ENCODE measurements around the gene CYB5A.

The CYB5A gene

GRCh38 chr18:74241970-74242369, 49.8 kb downstream of the CYB5A start:
- no peak for DNase-seq

DNA sequence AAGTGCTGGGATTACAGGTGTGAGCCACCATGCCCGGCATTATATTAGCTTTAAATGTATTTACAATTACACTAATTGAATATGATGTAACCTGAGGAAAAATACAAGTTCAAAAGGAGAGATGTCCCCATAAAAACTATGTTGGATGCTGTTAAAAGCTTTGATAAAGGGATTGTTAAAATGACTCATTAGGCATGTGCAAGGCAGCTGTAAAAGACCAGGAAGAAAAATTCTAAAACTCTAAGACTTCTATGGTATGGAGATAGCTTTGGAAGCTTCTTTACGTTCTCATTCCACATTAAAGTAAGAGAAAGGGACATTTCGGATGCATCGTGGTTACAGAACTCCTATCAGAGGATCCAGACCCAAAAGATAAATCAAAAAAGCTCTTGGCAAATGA, 50.3 kb downstream of the CYB5A start:
- no peak for DNase-seq

- DNase-seq = no peak
These were observed 52.2 kb downstream of the CYB5A start for GRCh38 chr18:74239567-74239966.

GRCh38 chr18:74234326-74235171, 57.2 kb downstream of the CYB5A start:
- no peak for DNase-seq

GRCh38 chr18:74233933-74234325, 57.8 kb downstream of the CYB5A start:
- no peak for DNase-seq

GRCh38 chr18:74230922-74231714, 60.6 kb downstream of the CYB5A start:
- no peak for DNase-seq

GRCh38 chr18:74229891-74230290, 61.9 kb downstream of the CYB5A start:
- no peak for DNase-seq

- DNase-seq = no peak
These were observed 62.8 kb downstream of the CYB5A start for GRCh38 chr18:74229005-74229404.

DNA sequence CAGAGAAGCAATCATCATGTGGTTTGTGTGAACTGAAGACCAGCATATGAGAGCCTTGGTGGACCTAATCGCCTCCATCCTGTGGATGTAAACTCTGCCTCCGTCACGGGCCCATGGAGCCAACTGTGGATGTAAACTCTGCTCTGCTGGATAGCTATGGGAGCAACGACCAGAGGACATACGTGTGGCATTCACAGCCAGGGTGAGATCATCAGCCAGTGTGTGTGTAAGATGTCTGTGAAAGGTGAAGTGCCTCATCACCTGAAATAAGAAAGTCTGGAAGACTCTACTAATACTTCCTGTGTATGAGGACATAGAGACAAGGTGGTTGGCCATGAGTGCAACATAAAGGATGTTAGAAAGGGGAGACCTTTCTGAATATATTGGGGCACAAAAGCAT, 63.5 kb downstream of the CYB5A start:
- no peak for DNase-seq

GRCh38 chr18:74226666-74227065, 65.1 kb downstream of the CYB5A start:
- DNase-seq = no peak

GRCh38 chr18:74226156-74226555, 65.6 kb downstream of the CYB5A start:
- DNase-seq = no peak

DNA sequence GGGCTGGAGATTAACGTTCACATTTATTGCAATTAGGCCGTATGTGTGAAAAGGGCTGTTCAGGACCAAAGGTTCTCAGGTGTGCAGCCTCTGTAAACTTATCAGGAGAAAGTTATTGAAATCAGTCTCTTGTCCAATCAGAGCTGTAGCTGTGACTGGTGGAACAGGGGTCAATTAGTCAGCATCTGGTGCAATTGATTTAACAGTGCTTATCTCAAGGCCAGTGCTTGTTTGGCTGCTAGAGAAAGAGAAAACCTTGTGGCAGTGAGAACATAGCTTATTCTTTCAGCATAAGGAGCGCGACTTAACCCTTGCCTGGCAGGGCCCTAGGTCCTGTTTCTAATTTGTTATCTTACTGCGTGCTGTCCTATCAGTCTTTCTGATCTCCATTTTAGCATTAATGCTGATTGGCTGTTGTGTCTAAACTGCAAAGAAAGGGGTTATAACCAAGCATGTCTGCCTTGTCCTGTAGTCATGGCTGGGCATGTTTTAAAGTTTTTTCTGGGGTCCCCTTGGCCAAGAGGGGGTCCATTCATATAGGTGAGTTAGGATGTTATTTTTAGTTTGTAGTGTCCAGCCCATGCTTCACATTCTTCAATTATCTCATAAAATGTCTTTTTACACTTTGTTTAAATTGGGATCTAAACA, 66.4 kb downstream of the CYB5A start:
- no peak for DNase-seq

DNA sequence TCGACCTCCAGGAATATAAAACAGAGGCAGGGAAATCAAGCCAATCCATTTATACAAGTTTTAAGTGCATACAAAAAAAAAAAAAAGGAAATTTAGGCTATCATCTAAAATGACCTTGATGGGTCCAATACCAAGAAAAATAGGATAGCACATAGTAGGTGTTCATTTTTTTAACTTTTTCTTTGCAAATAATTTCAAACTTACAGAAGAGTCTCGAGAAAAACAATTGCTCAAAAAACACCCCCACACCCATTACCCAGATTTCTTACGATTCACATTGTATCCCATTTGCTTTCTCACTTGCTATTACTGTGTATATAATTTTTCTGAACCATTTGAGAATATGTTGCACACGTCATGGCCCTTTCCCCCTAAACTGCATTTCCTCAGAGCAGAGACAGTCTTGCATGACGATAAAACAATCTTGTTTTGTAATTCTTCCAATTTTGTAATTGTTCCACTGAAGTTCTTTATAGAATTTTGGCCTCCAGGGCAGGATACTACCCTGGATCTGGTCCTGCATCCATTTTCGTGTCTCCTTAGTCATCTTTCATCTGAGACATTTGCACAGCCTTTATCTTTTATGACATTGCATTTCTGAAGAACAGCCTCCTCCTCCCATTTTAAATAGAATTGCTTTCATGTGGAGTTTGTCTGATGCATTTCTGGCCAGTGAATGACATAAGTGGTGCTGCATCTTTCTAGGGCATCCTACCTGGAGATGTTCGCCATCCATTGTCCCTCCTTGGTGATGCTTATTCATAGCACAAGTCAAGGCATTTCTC, 68.9 kb downstream of the CYB5A start:
- DNase-seq = no peak

GRCh38 chr18:74221081-74221480, 70.7 kb downstream of the CYB5A start:
- no peak for DNase-seq

GRCh38 chr18:74219056-74219455, 72.7 kb downstream of the CYB5A start:
- DNase-seq = no peak

DNA sequence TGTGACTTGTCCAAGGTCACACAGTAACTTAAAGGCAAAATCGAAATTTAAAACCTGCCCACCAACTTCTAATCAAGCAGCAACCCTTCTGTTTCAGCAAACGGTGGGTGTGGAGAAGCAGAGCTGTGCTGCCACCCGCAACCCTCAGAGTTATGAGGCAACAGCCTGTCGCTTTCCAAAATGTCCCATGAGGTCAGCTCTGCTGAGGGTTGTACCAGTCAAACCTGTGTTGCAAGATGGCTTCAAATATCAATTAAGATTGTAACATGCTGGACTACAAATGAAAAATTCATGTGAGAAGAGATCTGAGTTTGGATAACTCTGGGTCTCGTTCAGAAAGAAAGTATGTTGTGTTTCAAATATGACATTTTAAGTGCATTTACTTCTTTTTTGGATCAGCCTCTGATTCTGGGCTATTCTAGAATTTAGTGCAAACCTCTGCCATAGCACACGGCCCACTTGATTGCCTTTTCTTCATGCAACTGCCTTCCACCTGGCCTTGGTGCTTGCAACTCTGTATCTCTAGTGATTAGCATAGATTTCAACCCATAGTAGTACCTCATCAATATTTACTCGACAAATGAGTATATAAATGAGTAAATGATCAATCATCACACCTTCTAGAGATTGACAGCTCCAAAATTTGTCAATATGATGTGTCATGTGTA, 74.2 kb downstream of the CYB5A start:
- DNase-seq = no peak

GRCh38 chr18:74216661-74217110, 75.1 kb downstream of the CYB5A start:
- DNase-seq = no peak

DNA sequence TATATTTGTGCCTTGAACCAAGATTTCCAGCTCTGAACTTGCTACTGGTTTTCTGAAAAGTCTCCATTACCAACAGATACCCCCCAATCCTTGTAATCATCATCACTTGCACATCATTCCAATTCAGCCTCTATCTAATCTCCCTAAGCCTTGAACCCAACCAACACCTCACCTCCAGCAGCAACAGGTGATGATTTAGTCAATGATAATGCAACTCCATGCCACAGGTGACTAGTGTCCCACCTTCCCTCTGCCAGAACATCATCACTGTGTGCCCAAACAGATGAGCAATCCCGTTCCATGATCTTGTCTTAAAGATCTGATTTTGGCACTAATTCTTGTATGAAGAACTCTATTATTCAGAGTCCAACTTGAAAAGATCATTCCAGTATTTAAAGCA, 75.9 kb downstream of the CYB5A start:
- DNase-seq = no peak

DNA sequence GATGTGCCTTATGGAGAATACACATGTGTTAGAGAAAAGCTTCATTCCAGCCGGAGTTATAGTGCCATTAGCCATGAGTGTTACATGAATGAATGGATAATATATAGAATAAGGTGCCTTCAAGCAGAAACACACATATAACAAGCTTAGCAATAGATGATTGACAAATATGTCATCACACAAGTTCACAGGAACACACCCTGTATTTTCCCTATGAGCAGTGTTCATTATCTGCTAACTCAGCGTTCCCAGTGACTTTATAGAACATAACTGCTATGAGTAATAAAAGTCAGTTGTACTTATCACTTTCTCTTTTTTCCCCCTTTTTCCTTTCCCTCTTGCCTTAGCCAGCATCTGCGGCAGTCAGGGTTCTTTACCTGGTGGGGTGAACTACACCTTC, 78.3 kb downstream of the CYB5A start:
- no peak for DNase-seq

DNA sequence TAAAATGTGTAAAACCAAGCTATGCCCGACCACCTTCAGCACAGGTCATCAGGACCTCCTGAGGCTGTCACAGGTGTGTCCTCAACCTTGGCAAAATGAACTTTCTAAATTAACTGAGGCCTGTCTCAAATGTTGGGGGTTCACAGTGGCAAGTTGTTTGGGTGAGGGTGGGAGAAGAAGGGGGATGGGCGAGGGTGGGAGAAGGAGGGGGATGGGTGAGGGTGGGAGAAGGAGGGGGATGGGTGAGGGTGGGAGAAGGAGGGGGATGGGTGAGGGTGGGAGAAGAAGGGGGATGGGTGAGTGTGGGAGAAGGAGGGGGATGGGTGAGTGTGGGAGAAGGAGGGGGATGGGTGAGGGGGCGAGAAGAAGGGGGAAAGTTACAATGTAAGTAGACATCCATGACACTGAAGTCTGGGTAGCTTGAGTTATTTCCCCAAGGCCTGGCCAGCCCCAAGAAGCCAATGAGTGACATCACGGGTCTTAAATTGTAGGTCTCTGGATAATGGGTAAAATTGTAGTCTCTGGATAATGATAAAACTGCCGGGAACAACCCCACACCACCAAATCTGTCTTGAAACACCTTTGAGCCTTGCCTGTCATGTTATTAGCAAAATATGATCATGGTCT, 87.1 kb downstream of the CYB5A start:
- no peak for DNase-seq

GRCh38 chr18:74203811-74204210, 88.0 kb downstream of the CYB5A start:
- DNase-seq = no peak
